AG10803 (cell line): Measurements from ENCODE around the gene PLCXD3.
A peak's percentile ranks its signal among the peaks of the same experiment; 100 is the strongest.

ENCODE experiments used
- DNase-seq: peaks from one replicate; pipeline ENCODE4 v3.0.0; 2010; ENCODE audit warnings: low read depth
- H3K4me3 ChIP-seq: 2 replicates; pipeline ENCODE4 v1.5.1; 2011; ENCODE audit warnings: mild to moderate bottlenecking, low read length, control low read depth
- CTCF ChIP-seq: conservative IDR thresholded peaks from 2 replicates; pipeline ENCODE4 v1.5.1; 2011; ENCODE audit warnings: mild to moderate bottlenecking, low read length, control low read depth, inconsistent platforms

Gene PLCXD3

DNA sequence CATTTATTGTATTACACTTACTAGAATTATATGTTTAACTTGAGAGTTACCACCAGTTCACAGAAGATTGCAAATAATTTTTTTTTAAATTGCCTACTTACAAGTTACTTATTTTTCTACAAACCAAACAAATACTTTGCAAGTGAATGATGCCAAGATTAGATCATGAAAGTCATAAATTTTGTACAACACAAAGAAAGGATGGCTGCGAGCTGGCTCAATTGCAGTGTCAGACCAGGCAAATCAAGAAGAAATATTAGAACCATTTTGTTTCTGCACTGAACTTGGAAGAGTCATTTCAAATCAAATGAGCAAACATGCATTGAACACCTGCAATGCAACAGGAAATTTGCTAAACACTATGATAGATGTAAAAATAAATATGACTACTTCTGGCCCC, 97.3 kb downstream of the PLCXD3 start:
- DNase-seq: peak; percentile 22
- TF ChIP-seq CTCF: no peak
- H3K4me3 ChIP-seq: no peak overlapping the region

DNA sequence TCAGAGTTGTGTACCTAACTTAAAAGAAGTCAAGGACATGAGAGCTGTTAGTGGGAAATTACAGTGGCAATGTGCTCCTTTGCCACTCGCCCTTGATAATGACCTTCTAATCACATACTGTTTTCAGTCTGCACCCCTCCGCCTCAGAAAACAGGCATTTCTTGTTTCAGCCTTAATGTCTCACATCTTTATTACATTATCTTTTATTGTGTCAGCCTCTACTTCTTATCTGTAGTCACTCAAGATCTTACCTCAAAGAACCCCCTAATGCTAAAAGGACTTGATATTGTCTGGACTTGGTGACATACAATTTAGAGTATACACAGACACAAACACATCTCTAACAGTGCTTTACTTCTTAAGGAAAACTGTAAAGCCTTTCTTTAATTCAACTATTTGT, 97.9 kb downstream of the PLCXD3 start:
- H3K4me3 ChIP-seq: no peak overlapping the region
- no peak for TF ChIP-seq CTCF
- no peak for DNase-seq

GRCh38 chr5:41410737-41411136, 99.7 kb downstream of the PLCXD3 start:
- no peak overlapping the region for H3K4me3 ChIP-seq
- no peak for TF ChIP-seq CTCF
- DNase-seq: no peak

DNA sequence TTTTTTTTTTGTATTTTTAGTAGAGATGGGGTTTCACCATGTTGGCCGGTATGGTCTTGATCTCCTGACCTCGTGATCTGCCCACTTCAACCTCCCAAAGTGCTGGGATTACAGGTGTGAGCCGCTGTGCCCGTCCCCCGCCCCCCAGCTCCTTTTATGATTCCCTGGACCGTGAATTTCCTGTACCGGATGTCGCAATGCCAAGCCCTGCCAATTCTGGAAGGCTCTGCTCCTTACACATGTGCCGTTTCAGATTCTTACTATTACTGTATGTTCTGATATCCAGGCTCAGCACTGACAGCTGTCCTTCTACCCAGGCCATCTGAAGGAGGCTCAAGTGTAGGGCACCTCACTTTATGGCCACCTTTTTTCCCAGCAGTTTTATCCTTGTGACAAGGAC, 100.1 kb downstream of the PLCXD3 start:
- no peak overlapping the region for H3K4me3 ChIP-seq
- DNase-seq: no peak
- TF ChIP-seq CTCF: no peak

DNA sequence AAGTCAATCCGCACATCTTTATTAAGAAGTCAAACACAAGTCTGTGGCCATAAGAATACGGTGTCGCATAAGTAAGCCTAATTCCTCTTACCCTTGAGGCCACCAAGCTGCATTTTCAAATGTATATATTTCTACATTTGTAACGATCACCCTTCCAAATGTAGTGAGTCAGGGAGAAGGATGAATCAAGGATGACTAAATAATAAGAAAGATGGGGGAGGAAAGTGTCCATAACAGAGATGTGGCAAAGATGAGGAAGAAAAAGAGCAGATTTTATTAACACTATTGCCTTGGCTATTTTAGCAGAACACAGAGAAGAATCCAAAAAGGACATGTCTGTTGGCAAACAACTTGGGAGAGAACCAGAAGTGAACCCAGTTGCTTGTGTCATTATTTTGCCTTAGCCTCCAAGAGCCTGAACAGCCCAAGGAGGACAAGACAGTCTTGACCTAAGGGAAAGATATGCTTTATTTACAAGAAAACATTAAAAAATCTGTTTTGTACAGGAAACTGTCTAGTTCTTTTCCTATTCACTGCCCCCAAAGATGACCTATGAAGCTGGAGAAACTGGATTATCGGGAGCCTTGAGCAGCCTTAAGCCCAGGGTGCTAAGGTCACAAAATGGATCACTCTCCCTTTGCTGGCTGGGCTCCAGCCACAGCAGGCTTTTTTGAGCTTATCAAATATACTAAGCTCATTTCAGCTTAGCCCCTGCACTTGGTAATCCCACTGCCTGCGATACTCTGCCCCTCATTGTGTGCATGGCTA, 101.5 kb downstream of the PLCXD3 start:
- DNase-seq: peak; percentile 18
- no peak for TF ChIP-seq CTCF

GRCh38 chr5:41406936-41407335, 103.5 kb downstream of the PLCXD3 start:
- DNase-seq: no peak
- H3K4me3 ChIP-seq: no peak overlapping the region
- no peak for TF ChIP-seq CTCF

More for the DNA sequence above, 101.5 kb downstream of the PLCXD3 start:
- H3K4me3 ChIP-seq: no peak overlapping the region

DNA sequence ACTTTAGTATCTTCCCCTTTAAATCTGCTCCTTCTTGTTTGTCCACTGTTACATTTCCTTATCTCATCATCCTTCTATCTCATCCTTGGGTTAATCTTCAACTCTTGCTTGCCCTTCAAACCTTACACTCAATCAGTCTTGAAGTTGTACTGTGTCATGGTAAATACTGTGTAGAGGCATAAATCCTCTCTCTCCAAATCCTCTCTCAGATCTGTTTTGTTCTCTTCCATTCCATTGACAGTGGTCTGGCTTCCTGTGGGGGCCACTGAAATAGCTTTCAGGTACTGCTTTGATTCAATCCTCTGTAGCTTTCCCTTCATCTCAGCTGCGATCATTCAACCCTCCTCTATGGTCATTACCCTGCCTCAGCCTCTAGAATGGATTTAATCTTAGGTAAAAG, 104.0 kb downstream of the PLCXD3 start:
- no peak for DNase-seq
- H3K4me3 ChIP-seq: no peak overlapping the region
- no peak for TF ChIP-seq CTCF
